Measurements from ENCODE around the gene KIRREL3.

GRCh38 chr11:126409620-126409985, 591.0 kb downstream of the KIRREL3 start:
- TF ChIP-seq, protein P1, sequence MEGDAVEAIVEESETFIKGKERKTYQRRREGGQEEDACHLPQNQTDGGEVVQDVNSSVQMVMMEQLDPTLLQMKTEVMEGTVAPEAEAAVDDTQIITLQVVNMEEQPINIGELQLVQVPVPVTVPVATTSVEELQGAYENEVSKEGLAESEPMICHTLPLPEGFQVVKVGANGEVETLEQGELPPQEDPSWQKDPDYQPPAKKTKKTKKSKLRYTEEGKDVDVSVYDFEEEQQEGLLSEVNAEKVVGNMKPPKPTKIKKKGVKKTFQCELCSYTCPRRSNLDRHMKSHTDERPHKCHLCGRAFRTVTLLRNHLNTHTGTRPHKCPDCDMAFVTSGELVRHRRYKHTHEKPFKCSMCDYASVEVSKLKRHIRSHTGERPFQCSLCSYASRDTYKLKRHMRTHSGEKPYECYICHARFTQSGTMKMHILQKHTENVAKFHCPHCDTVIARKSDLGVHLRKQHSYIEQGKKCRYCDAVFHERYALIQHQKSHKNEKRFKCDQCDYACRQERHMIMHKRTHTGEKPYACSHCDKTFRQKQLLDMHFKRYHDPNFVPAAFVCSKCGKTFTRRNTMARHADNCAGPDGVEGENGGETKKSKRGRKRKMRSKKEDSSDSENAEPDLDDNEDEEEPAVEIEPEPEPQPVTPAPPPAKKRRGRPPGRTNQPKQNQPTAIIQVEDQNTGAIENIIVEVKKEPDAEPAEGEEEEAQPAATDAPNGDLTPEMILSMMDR (IDR thresholded peaks at IDR 0.05), result no peak
- no peak for TF ChIP-seq POLR2A (IDR thresholded peaks at IDR 0.05)

All from esophagus squamous epithelium (tissue), 4 donors.